ENCODE data around the gene CCNY. TPM values are rescaled to one million over a fixed set of nuclear protein-coding genes. Genes with fewer than 3 reads are reported as not detected.
"Not testable (repeated sequence)": the region's sequence is repeated elsewhere in the genome, so short reads cannot be mapped to it uniquely, and the experiment has no call there.

CCNY gene
- total and polyA plus RNA-seq, 2 experiments from 2014 or later, result 51.5 to 55.8 TPM

DNA sequence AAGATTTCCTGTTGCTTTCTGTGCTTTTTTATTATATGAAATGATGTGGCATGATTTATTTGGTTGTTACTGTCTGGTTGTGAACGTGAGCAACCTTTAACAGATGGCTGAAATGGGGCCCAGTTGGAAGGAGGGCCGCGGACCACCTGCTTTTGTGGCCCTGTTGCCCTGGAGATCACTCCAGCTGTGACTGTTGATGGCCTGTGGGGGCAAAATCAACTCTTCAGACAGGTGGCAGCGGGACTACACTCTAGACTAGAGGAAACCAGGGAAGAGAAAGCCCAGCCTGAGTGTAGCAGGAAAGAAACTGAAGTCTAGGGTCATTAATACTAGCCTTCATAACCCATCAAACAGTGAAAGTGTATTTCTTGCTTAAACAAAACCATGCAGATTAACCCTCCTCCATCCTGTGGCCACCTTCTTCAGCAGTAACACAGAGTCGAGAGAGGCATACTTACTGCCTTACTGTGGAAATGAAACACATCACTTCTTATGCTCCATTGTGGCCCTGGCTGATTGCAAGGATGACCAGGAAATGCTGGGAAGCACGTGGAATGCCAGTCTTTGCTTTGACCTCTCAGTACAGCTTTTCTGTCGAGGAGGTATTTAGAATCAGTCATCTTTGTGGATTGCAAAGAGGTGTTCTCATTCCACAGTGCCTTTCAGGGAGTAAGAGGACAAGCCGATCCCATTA lies 80.5 kb downstream of the CCNY start:
- DNase-seq (ENCODE audit: low spot score), result no peak
- peaks cover 15% of the 10 kb centered on the region for H4K20me1 ChIP-seq (ENCODE audit: insufficient read depth, poor library complexity, severe bottlenecking)
- WGBS (ENCODE audit: low lambda C conversion rate, missing lambda C conversion rate), result 76% methylated on average over 8 of the region's 8 CpGs
- H3K9me3 ChIP-seq (ENCODE audit: low read depth), result no peaks in the 10 kb centered on the region
- no peaks in the 10 kb centered on the region for H3K36me3 ChIP-seq (replicated peaks; ENCODE audit: insufficient read depth, low read depth)
- H2AFZ ChIP-seq, result no peak overlapping the region
- no peak overlapping the region for H3K27ac ChIP-seq
- no peak overlapping the region for H3K4me2 ChIP-seq
- no peak for TF ChIP-seq EZH2 (IDR thresholded peaks at IDR 0.05; ENCODE audit: borderline replicate concordance)
- TF ChIP-seq CTCF (IDR thresholded peaks at IDR 0.05; ENCODE audit: poor library complexity), result no peak
- TF ChIP-seq EZH2phosphoT487 (IDR thresholded peaks at IDR 0.05; ENCODE audit: low read depth, severe bottlenecking, unreplicated experiment), result no peak
- H3K9me2 ChIP-seq (replicated peaks; ENCODE audit: insufficient read depth), result no peaks in the 10 kb centered on the region
- no peaks in the 10 kb centered on the region for H3K27me3 ChIP-seq
- H3K79me2 ChIP-seq, result peaks cover 93% of the 10 kb centered on the region
- peaks cover 2% of the 10 kb centered on the region for H3K4me1 ChIP-seq (ENCODE audit: insufficient read depth)
- no peak overlapping the region for H3K4me3 ChIP-seq

- H2AFZ ChIP-seq, result no peak overlapping the region
Measured at GRCh38 chr10:35417313-35417625, 81.0 kb downstream of the CCNY start.

DNA sequence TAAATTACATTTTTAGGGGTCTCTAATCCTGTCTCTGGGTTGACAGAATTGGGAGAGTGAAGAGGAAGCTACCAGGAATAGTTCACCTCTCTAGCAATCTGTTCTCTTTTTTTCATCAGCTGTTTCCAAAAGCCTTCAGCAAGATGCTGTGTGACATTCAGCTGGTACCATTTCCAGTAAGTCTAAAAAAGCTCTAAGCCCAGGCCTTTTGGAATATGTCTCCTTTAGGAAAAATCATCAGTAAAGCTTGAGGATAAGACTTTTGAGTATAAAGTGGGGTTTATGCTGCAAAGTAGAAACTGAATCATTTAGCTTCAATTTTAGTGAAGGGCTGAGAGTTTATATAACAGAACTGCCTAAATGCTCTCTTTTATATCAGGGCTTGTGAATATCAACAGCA lies 81.5 kb downstream of the CCNY start:
- no peak for TF ChIP-seq CTCF (IDR thresholded peaks at IDR 0.05; ENCODE audit: poor library complexity)
- TF ChIP-seq EZH2phosphoT487 (IDR thresholded peaks at IDR 0.05; ENCODE audit: low read depth, severe bottlenecking, unreplicated experiment), result no peak
- no peak for TF ChIP-seq EZH2 (IDR thresholded peaks at IDR 0.05; ENCODE audit: borderline replicate concordance)
- no peaks in the 10 kb centered on the region for H3K9me3 ChIP-seq (ENCODE audit: low read depth)
- no peak overlapping the region for H3K4me2 ChIP-seq
- no peaks in the 10 kb centered on the region for H3K36me3 ChIP-seq (replicated peaks; ENCODE audit: insufficient read depth, low read depth)
- no peak overlapping the region for H2AFZ ChIP-seq
- DNase-seq (ENCODE audit: low spot score), result no peak
- H3K9me2 ChIP-seq (replicated peaks; ENCODE audit: insufficient read depth), result no peaks in the 10 kb centered on the region
- H3K27me3 ChIP-seq, result no peaks in the 10 kb centered on the region
- H3K4me3 ChIP-seq, result no peak overlapping the region
- H3K4me1 ChIP-seq (ENCODE audit: insufficient read depth), result peaks cover 8% of the 10 kb centered on the region
- H4K20me1 ChIP-seq (ENCODE audit: insufficient read depth, poor library complexity, severe bottlenecking), result peaks cover 19% of the 10 kb centered on the region
- no peak overlapping the region for H3K27ac ChIP-seq
- H3K79me2 ChIP-seq, result peaks cover 94% of the 10 kb centered on the region

More at GRCh38 chr10:35417313-35417625, 81.0 kb downstream of the CCNY start:
- Histone ChIP-seq H3K4me3 (no peak overlapping the region), H3K9me3 (ENCODE audit: low read depth) (no peaks in the 10 kb centered on the region), H3K79me2 (peaks cover 93% of the 10 kb centered on the region), H3K36me3 (replicated peaks; ENCODE audit: insufficient read depth, low read depth) (no peaks in the 10 kb centered on the region), H3K27ac (no peak overlapping the region), H3K4me1 (ENCODE audit: insufficient read depth) (peaks cover 7% of the 10 kb centered on the region), H3K4me2 (no peak overlapping the region), H4K20me1 (ENCODE audit: insufficient read depth, poor library complexity, severe bottlenecking) (peaks cover 19% of the 10 kb centered on the region), H3K9me2 (replicated peaks; ENCODE audit: insufficient read depth) (no peaks in the 10 kb centered on the region), H3K27me3 (no peaks in the 10 kb centered on the region)
- DNase-seq (ENCODE audit: low spot score), result no peak
- 67% methylated on average over 1 of the region's 1 CpG for WGBS (ENCODE audit: low lambda C conversion rate, missing lambda C conversion rate)
- no peak for TF ChIP-seq EZH2phosphoT487 (IDR thresholded peaks at IDR 0.05; ENCODE audit: low read depth, severe bottlenecking, unreplicated experiment)
- no peak for TF ChIP-seq EZH2 (IDR thresholded peaks at IDR 0.05; ENCODE audit: borderline replicate concordance)
- no peak for TF ChIP-seq CTCF (IDR thresholded peaks at IDR 0.05; ENCODE audit: poor library complexity)

GRCh38 chr10:35418580-35418979 lies 82.3 kb downstream of the CCNY start:
- H3K4me2 ChIP-seq; H3K4me1 ChIP-seq (ENCODE audit: insufficient read depth); H2AFZ ChIP-seq; H3K4me3 ChIP-seq; H3K9me3 ChIP-seq (ENCODE audit: low read depth); H3K36me3 ChIP-seq (replicated peaks; ENCODE audit: insufficient read depth, low read depth); H3K27me3 ChIP-seq; H3K27ac ChIP-seq; H3K9me2 ChIP-seq (replicated peaks; ENCODE audit: insufficient read depth); DNase-seq (ENCODE audit: low spot score): not testable (repeated sequence)
- Histone ChIP-seq H3K79me2 (peaks cover 94% of the 10 kb centered on the region), H4K20me1 (ENCODE audit: insufficient read depth, poor library complexity, severe bottlenecking) (peaks cover 17% of the 10 kb centered on the region)
- WGBS (ENCODE audit: low lambda C conversion rate, missing lambda C conversion rate), result 96% methylated on average over 9 of the region's 10 CpGs

Data from hepatocyte (in vitro differentiated cells).